GM23338 (cell line): ENCODE results near the gene PRR13. TPM values are rescaled to one million over a fixed set of nuclear protein-coding genes. Genes with fewer than 3 reads are reported as not detected.

Source experiments
- ATAC-seq: fragments of 200-7000 bp; cut with Tn5 transposase; 3 replicates; pipeline ENCODE4 v1.9.1; 2020
- DNase-seq: peaks from one replicate; pipeline ENCODE4 v3.0.0-alpha.2; 2015; ENCODE audit warnings: low spot score
- H2AFZ ChIP-seq: fragments of 200-600 bp; sonication (generic); 2 replicates; pipeline ENCODE4 v1.8.0; 2016; ENCODE audit warnings: antibody characterized with exemption, mild to moderate bottlenecking, moderate library complexity
- H3F3A ChIP-seq: fragments of 200-600 bp; sonication (generic); replicated peaks from 2 replicates; pipeline ENCODE4 v1.8.0; 2017; ENCODE audit warnings: antibody characterized with exemption, mixed run types, low read depth
- H3K27ac ChIP-seq: fragments of 200-600 bp; sonication (generic); 2 replicates; pipeline ENCODE4 v1.6.1; 2016; ENCODE audit warnings: low read depth
- H3K27me3 ChIP-seq: fragments of 200-600 bp; sonication (generic); 2 replicates; pipeline ENCODE4 v1.8.0; 2016; ENCODE audit warnings: mild to moderate bottlenecking, mixed run types, moderate library complexity; ENCODE audit not compliant: insufficient read depth
- H3K36me3 ChIP-seq: fragments of 200-600 bp; sonication (generic); 2 replicates; pipeline ENCODE4 v1.8.0; 2016; ENCODE audit warnings: mild to moderate bottlenecking; ENCODE audit not compliant: insufficient read depth
- H3K4me1 ChIP-seq: fragments of 200-600 bp; sonication (generic); 2 replicates; pipeline ENCODE4 v1.8.0; 2016; ENCODE audit warnings: mild to moderate bottlenecking, moderate library complexity; ENCODE audit not compliant: insufficient read depth
- H3K4me2 ChIP-seq: fragments of 200-600 bp; sonication (generic); 2 replicates; pipeline ENCODE4 v1.7.1; 2017; ENCODE audit warnings: mixed run types
- H3K4me3 ChIP-seq: fragments of 200-600 bp; sonication (generic); 2 replicates; pipeline ENCODE4 v1.6.1; 2016; ENCODE audit warnings: mixed run types
- H3K79me2 ChIP-seq: fragments of 200-600 bp; sonication (generic); replicated peaks from 2 replicates; pipeline ENCODE4 v1.8.0; 2017; ENCODE audit warnings: mild to moderate bottlenecking; ENCODE audit not compliant: insufficient read depth
- H3K9me2 ChIP-seq: fragments of 200-600 bp; sonication (generic); 2 replicates; pipeline ENCODE4 v1.8.0; 2017; ENCODE audit not compliant: insufficient read depth
- H4K20me1 ChIP-seq: fragments of 200-600 bp; sonication (generic); replicated peaks from 2 replicates; pipeline ENCODE4 v1.8.0; 2017; ENCODE audit warnings: mild to moderate bottlenecking; ENCODE audit not compliant: insufficient read depth
- H3K27ac Mint-ChIP-seq: 2 replicates; pipeline ENCODE4 v1.8.0; 2020; ENCODE audit warnings: inconsistent platforms, mild to moderate bottlenecking, moderate library complexity, mixed read lengths
- H3K27me3 Mint-ChIP-seq: 3 replicates; pipeline ENCODE4 v1.8.0; 2022; ENCODE audit warnings: low read depth, mild to moderate bottlenecking, moderate library complexity, mixed read lengths, inconsistent platforms; ENCODE audit not compliant: insufficient read depth, poor library complexity
- H3K36me3 Mint-ChIP-seq: 3 replicates; pipeline ENCODE4 v1.8.0; 2021; ENCODE audit warnings: low read depth, mild to moderate bottlenecking, inconsistent platforms, moderate library complexity, mixed read lengths
- H3K4me1 Mint-ChIP-seq: 3 replicates; pipeline ENCODE4 v1.8.0; 2020; ENCODE audit warnings: mild to moderate bottlenecking, inconsistent platforms, mixed read lengths
- H3K4me3 Mint-ChIP-seq: 3 replicates; pipeline ENCODE4 v1.8.0; 2021; ENCODE audit warnings: moderate library complexity, mild to moderate bottlenecking, inconsistent platforms, mixed read lengths
- H3K9me3 Mint-ChIP-seq: 3 replicates; pipeline ENCODE4 v1.8.0; 2020; ENCODE audit warnings: moderate library complexity, mild to moderate bottlenecking, inconsistent platforms, mixed read lengths
- CREB1 ChIP-seq: fragments of 250-450 bp; sonication (Bioruptor Pico); IDR thresholded peaks from 2 replicates; pipeline ENCODE4 v1.5.0; 2020; ENCODE audit warnings: low read depth, mild to moderate bottlenecking, moderate library complexity
- EZH2 ChIP-seq: fragments of 200-600 bp; sonication (generic); IDR thresholded peaks from one replicate; pipeline ENCODE4 v1.8.0; 2017; ENCODE audit warnings: antibody characterized with exemption, mild to moderate bottlenecking, low read depth; ENCODE audit not compliant: unreplicated experiment
- EZH2phosphoT487 ChIP-seq: fragments of 200-600 bp; sonication (generic); IDR thresholded peaks from one replicate; pipeline ENCODE4 v1.8.1; 2018; ENCODE audit warnings: antibody characterized with exemption; ENCODE audit not compliant: unreplicated experiment
- JUNB ChIP-seq: IDR thresholded peaks from one replicate; pipeline ENCODE4 v1.6.1; 2016; ENCODE audit warnings: antibody characterized with exemption; ENCODE audit not compliant: unreplicated experiment
- NANOG ChIP-seq: IDR thresholded peaks from 2 replicates; pipeline ENCODE4 v1.6.1; 2016; ENCODE audit warnings: antibody characterized with exemption, borderline replicate concordance
- STAT1 ChIP-seq: IDR thresholded peaks from one replicate; pipeline ENCODE4 v1.6.1; 2016; ENCODE audit warnings: antibody characterized with exemption; ENCODE audit not compliant: unreplicated experiment
- ZNF114 ChIP-seq: fragments of 250-450 bp; sonication (Bioruptor Pico); IDR thresholded peaks from 2 replicates; pipeline ENCODE4 v1.5.0; 2020; ENCODE audit warnings: mild to moderate bottlenecking, moderate library complexity
- ZNF331 ChIP-seq: fragments of 250-450 bp; sonication (Bioruptor Pico); IDR thresholded peaks from 2 replicates; pipeline ENCODE4 v1.5.0; 2020; ENCODE audit warnings: low read depth, mild to moderate bottlenecking, moderate library complexity
- polyA plus RNA-seq: library from polyadenylated mRNA; unstranded; fragments of >200 nt; fragmentation: Nextera tagmentation; extraction: Ambion mirVana; gene quantifications from 2 replicates; pipeline ENCODE4 v1.2.1, GENCODE V29; 2016
- total RNA-seq: library from RNA; depleted of rRNA; stranded (reverse); fragments of >200 nt; shearing (Covaris generic); gene quantifications from 2 replicates; pipeline ENCODE4 v1.2.3, GENCODE V29; 2014
- TF ChIP-seq, protein P1 (sequence below): fragments of 250-450 bp; sonication (Bioruptor Pico); IDR thresholded peaks from 2 replicates; pipeline ENCODE4 v1.5.0; 2020; ENCODE audit warnings: mild to moderate bottlenecking, moderate library complexity
- TF ChIP-seq, protein P2 (sequence below): IDR thresholded peaks from one replicate; pipeline ENCODE4 v1.6.1; 2018; ENCODE audit warnings: antibody characterized with exemption; ENCODE audit not compliant: unreplicated experiment
- TF ChIP-seq, protein P3 (sequence below), 2 experiments: fragments of 200-600 bp in 1 of 2; sonication (generic) in 1 of 2; conservative IDR thresholded peaks; 2 replicates each; pipeline versions ENCODE4 v1.5.1 to v1.6.1; 2016 to 2017; ENCODE audit warnings: antibody characterized with exemption in 2 of 2, low read depth in 2 of 2, mild to moderate bottlenecking in 2 of 2, moderate library complexity in 1 of 2
- TF ChIP-seq, protein P4 (sequence below): IDR thresholded peaks from 2 replicates; pipeline ENCODE4 v1.6.1; 2016; ENCODE audit warnings: antibody characterized with exemption

Gene PRR13
- total and polyA plus RNA-seq, 2 experiments from 2014 or later, result 70.5 to 303 TPM

DNA sequence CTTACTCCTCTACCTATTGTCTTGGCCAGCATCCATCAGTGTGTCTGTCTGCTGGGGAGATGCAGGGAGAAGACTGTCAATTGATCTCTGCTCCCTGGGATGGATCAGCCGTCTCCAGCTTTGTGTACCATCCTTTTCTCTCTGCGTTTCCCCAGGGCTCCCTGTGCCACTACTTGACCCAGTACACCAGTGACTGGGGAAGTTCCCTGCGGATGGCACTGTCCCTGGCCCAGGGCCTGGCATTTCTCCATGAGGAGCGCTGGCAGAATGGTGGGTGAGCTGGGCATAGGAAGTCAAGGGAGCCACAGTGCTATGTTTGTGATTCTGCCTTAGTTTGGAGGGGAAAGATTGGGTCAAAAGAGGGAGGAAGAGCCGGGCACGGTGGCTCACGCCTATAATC, 12.8 kb upstream of the PRR13 start (continued):
- TF ChIP-seq, protein P1, sequence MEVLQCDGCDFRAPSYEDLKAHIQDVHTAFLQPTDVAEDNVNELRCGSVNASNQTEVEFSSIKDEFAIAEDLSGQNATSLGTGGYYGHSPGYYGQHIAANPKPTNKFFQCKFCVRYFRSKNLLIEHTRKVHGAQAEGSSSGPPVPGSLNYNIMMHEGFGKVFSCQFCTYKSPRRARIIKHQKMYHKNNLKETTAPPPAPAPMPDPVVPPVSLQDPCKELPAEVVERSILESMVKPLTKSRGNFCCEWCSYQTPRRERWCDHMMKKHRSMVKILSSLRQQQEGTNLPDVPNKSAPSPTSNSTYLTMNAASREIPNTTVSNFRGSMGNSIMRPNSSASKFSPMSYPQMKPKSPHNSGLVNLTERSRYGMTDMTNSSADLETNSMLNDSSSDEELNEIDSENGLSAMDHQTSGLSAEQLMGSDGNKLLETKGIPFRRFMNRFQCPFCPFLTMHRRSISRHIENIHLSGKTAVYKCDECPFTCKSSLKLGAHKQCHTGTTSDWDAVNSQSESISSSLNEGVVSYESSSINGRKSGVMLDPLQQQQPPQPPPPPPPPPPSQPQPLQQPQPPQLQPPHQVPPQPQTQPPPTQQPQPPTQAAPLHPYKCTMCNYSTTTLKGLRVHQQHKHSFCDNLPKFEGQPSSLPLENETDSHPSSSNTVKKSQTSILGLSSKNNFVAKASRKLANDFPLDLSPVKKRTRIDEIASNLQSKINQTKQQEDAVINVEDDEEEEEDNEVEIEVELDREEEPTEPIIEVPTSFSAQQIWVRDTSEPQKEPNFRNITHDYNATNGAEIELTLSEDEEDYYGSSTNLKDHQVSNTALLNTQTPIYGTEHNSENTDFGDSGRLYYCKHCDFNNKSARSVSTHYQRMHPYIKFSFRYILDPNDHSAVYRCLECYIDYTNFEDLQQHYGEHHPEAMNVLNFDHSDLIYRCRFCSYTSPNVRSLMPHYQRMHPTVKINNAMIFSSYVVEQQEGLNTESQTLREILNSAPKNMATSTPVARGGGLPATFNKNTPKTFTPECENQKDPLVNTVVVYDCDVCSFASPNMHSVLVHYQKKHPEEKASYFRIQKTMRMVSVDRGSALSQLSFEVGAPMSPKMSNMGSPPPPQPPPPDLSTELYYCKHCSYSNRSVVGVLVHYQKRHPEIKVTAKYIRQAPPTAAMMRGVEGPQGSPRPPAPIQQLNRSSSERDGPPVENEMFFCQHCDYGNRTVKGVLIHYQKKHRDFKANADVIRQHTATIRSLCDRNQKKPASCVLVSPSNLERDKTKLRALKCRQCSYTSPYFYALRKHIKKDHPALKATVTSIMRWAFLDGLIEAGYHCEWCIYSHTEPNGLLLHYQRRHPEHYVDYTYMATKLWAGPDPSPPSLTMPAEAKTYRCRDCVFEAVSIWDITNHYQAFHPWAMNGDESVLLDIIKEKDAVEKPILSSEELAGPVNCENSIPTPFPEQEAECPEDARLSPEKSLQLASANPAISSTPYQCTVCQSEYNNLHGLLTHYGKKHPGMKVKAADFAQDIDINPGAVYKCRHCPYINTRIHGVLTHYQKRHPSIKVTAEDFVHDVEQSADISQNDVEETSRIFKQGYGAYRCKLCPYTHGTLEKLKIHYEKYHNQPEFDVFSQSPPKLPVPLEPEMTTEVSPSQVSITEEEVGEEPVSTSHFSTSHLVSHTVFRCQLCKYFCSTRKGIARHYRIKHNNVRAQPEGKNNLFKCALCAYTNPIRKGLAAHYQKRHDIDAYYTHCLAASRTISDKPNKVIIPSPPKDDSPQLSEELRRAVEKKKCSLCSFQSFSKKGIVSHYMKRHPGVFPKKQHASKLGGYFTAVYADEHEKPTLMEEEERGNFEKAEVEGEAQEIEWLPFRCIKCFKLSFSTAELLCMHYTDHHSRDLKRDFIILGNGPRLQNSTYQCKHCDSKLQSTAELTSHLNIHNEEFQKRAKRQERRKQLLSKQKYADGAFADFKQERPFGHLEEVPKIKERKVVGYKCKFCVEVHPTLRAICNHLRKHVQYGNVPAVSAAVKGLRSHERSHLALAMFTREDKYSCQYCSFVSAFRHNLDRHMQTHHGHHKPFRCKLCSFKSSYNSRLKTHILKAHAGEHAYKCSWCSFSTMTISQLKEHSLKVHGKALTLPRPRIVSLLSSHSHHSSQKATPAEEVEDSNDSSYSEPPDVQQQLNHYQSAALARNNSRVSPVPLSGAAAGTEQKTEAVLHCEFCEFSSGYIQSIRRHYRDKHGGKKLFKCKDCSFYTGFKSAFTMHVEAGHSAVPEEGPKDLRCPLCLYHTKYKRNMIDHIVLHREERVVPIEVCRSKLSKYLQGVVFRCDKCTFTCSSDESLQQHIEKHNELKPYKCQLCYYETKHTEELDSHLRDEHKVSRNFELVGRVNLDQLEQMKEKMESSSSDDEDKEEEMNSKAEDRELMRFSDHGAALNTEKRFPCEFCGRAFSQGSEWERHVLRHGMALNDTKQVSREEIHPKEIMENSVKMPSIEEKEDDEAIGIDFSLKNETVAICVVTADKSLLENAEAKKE, result no peak
- TF ChIP-seq EZH2, result no peak
- TF ChIP-seq ZNF331, result no peak
- no peak for TF ChIP-seq ZNF114 (CRISPR knock-in tag)
- TF ChIP-seq NANOG, result no peak
- no peak for TF ChIP-seq CREB1 (CRISPR knock-in tag)

DNA sequence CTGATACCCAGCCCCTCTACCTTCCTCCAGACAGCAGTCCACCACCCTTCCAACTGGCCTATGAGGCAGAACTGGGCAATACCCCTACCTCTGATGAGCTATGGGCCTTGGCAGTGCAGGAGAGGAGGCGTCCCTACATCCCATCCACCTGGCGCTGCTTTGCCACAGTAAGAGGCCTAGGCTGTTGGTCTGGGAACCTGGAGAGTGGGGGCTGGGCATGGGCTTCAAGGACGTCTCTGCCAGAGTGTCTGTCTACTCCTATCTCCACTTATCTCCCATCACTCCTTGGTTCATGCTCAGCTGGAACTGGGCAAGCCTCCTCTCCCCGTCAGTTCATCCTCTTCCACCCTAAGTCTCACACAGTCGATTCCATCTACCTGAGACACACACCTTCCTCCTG, 11.4 kb upstream of the PRR13 start:
- Histone ChIP-seq H3F3A (no peaks in the 10 kb centered on the region), H3K79me2 (no peaks in the 10 kb centered on the region), H3K27ac (no peak overlapping the region), H3K36me3 (no peaks in the 10 kb centered on the region), H2AFZ (no peak overlapping the region), H4K20me1 (no peaks in the 10 kb centered on the region), H3K4me1 (no peaks in the 10 kb centered on the region), H3K4me2 (no peak overlapping the region), H3K9me2 (no peaks in the 10 kb centered on the region), H3K4me3 (no peak overlapping the region), H3K27me3 (no peaks in the 10 kb centered on the region)
- no peak overlapping the region for H3K27ac Mint-ChIP-seq
- DNase-seq (no peak), ATAC-seq (no peak)
- H3K36me3 Mint-ChIP-seq, result no peaks in the 10 kb centered on the region
- H3K27me3 Mint-ChIP-seq, result peaks cover 14% of the 10 kb centered on the region
- H3K4me1 Mint-ChIP-seq, result 0 out of 3 replicates have a peak, but pooled peaks cover 2% of the 10 kb centered on the region
- H3K9me3 Mint-ChIP-seq, result no peaks in the 10 kb centered on the region
- H3K4me3 Mint-ChIP-seq, result no peak overlapping the region
- TF ChIP-seq CREB1 (CRISPR knock-in tag), result no peak
- TF ChIP-seq JUNB, result no peak
- no peak for TF ChIP-seq NANOG
- TF ChIP-seq, protein P2, sequence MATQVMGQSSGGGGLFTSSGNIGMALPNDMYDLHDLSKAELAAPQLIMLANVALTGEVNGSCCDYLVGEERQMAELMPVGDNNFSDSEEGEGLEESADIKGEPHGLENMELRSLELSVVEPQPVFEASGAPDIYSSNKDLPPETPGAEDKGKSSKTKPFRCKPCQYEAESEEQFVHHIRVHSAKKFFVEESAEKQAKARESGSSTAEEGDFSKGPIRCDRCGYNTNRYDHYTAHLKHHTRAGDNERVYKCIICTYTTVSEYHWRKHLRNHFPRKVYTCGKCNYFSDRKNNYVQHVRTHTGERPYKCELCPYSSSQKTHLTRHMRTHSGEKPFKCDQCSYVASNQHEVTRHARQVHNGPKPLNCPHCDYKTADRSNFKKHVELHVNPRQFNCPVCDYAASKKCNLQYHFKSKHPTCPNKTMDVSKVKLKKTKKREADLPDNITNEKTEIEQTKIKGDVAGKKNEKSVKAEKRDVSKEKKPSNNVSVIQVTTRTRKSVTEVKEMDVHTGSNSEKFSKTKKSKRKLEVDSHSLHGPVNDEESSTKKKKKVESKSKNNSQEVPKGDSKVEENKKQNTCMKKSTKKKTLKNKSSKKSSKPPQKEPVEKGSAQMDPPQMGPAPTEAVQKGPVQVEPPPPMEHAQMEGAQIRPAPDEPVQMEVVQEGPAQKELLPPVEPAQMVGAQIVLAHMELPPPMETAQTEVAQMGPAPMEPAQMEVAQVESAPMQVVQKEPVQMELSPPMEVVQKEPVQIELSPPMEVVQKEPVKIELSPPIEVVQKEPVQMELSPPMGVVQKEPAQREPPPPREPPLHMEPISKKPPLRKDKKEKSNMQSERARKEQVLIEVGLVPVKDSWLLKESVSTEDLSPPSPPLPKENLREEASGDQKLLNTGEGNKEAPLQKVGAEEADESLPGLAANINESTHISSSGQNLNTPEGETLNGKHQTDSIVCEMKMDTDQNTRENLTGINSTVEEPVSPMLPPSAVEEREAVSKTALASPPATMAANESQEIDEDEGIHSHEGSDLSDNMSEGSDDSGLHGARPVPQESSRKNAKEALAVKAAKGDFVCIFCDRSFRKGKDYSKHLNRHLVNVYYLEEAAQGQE, result no peak
- TF ChIP-seq, protein P3, sequence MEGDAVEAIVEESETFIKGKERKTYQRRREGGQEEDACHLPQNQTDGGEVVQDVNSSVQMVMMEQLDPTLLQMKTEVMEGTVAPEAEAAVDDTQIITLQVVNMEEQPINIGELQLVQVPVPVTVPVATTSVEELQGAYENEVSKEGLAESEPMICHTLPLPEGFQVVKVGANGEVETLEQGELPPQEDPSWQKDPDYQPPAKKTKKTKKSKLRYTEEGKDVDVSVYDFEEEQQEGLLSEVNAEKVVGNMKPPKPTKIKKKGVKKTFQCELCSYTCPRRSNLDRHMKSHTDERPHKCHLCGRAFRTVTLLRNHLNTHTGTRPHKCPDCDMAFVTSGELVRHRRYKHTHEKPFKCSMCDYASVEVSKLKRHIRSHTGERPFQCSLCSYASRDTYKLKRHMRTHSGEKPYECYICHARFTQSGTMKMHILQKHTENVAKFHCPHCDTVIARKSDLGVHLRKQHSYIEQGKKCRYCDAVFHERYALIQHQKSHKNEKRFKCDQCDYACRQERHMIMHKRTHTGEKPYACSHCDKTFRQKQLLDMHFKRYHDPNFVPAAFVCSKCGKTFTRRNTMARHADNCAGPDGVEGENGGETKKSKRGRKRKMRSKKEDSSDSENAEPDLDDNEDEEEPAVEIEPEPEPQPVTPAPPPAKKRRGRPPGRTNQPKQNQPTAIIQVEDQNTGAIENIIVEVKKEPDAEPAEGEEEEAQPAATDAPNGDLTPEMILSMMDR (conservative IDR thresholded peaks at IDR 0.05; ENCODE audit: low read depth in 2 of 2), result no peak
- TF ChIP-seq STAT1, result no peak
- TF ChIP-seq EZH2phosphoT487, result no peak
- no peak for TF ChIP-seq ZNF331
- TF ChIP-seq, protein P4, sequence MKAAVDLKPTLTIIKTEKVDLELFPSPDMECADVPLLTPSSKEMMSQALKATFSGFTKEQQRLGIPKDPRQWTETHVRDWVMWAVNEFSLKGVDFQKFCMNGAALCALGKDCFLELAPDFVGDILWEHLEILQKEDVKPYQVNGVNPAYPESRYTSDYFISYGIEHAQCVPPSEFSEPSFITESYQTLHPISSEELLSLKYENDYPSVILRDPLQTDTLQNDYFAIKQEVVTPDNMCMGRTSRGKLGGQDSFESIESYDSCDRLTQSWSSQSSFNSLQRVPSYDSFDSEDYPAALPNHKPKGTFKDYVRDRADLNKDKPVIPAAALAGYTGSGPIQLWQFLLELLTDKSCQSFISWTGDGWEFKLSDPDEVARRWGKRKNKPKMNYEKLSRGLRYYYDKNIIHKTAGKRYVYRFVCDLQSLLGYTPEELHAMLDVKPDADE, result no peak
